Stimulated activated CD4-positive, alpha-beta T cell treated with anti-CD3 and anti-CD28 coated beads, Interleukin-1b, Interleukin-23, amount 100 ng/mL, for 1 hour (primary cell): Measurements from ENCODE around the gene LNP1.
A peak's percentile ranks its signal among the peaks of the same experiment; 100 is the strongest.
"Not testable (repeated sequence)": the region's sequence is repeated elsewhere in the genome, so short reads cannot be mapped to it uniquely, and the experiment has no call there.

Experiments
- DNase-seq, 2 donors: peaks; one replicate each; pipeline ENCODE4 v3.0.0-alpha.2; 2020; ENCODE audit warnings: low read depth in 2 of 2

The LNP1 gene, protein sequence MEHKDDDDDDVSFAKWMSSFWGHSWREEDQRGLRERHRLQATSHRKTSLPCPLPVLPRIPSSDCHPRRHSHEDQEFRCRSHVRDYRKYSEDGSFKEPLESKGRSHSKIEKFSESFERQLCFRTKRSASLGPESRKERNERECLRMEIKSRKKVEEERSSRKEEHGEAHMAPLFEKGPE

DNA sequence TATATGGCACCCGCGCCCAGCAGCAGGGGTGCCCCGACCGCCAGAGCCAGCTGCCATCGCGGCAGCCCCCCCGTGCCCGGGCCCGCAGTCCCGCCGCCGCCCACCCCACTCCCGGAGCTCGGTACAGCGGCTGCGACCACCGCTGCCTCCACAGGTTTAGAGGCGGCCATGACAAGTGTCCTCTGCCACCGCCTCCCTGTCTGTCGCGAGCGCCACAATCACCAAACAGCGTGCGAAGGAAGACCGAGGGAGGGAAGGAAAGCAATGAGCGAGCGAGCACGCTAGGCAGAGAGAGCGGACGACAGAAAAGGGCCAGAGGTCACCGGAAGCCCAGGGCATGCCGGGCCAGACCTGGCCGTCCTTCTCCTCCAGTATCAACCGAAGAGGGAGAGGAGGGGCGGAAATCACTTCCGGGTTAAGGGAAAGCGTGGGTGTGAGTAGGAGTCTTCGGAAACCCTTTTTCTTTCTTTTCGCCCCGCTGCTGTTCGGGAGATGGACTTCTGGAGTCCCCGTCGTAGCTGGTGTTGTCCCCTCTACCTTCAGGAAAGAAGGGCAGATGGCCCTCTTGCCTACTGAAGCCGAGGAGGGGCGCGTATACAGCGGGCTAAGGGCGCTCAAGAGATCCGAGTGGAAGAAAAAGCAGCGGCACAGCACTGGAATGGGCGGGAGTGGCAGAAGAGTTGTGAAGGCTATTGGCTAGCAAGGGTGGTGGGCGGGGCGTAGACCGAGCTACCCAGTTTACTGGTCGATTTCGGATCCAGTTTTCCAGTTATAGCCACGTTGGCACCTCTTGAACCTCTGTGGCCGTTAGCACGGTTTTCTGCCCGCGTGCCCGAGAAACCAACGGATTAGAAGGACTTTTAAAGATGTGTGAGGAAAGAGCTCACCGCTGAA, at the start of gene LNP1, which contains the start of gene TOMM70:
TSS of gene LNP1 (plus strand) at position 760 of the 894 bp plus-strand sequence. CDS start 28,191 bp downstream, outside the sequence.
TSS of gene TOMM70 (minus strand) at position 310 of the 894 bp plus-strand sequence. CDS start at position 170, 140 bp downstream.
- peak; percentile 75 to 91 for DNase-seq

DNA sequence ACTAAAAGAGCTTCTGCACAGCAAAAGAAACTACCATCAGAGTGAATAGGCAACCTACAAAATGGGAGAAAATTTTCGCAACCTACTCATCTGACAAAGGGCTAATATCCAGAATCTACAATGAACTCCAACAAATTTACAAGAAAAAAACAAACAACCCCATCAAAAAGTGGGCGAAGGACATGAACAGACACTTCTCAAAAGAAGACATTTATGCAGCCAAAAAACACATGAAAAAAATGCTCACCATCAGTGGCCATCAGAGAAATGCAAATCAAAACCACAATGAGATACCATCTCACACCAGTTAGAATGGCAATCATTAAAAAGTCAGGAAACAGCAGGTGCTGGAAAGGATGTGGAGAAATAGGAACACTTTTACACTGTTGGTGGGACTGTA, 49.6 kb upstream of the LNP1 start:
- not testable (repeated sequence) for DNase-seq

DNA sequence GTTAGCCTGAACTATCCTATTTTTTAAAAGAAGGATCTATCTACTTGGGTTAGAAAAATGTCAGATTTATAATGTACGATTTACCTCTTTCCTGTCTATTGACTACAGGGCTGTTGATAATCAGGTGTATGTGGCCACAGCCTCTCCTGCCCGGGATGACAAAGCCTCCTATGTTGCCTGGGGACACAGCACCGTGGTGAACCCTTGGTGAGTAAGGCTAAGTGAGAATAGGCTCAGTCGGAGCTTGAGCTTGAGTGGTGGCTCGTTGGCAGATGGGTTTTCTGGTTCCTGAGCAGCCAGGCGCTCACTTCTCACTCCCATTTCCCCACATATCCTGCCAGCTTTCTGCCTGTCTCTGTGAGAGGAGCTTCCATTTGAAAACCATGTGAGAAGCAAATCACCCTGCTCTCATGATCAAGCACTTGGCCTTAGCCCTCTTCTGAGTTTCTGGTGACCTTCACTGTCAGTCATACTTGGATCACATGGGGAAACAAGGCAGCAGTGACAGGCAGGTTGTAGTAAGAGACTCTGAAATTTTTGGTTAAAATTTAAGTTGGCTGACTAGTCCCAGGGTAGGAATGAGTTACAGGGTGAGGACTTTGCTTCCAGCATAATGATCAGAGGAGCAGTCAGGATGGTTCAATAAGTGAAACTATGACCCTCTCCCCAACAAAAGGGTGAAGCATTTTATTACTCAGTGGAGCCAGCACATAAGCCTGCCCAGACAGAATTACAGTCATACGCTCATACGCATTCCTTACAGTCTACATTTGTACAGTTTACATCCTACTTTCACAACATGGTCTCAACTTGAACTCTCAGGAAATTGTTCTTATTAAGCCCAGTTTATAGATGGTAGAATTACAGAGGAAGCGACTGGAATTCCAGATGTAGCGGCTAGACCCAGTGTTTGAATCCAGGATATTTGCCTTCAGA, 48.8 kb upstream of the LNP1 start:
- no peak for DNase-seq

DNA sequence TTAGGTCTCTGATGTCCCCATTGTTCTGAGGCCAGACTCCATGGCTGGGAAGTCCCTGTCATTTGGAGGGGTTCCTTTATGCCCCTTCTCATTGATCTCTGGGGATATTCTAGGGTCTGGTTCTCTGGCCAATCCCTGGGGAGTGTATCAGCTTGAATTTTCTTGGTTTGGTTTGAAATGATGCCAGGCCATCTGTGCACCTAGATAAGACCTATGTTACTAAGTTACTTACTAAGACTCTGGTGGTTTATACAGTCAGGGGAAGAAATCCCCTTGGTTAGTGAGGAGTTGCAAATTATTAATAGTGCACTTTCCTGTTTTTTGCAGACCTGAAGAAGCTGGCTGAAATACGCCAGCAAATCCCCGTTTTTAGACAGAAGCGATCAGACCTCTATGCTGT, 46.5 kb upstream of the LNP1 start:
- DNase-seq: no peak

DNA sequence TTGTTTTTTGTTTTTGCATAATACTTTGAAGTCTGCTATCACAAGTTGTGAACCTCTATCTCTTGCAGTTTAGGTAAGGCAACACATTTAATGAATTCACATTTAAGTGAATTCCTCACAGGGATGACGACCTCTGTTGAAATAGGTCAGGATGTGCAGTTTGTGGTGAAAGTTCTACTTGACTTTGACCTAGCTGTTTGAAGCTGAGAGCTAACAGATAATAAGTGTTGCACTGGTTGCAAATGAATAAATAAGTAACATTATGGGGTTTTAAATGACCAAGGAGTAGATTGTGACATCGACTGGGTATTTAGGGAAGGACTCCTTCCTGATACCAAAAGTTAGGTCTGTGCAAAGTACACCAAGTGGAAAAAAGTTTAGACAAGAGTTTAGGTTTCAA, 42.9 kb upstream of the LNP1 start:
- no peak for DNase-seq

DNA sequence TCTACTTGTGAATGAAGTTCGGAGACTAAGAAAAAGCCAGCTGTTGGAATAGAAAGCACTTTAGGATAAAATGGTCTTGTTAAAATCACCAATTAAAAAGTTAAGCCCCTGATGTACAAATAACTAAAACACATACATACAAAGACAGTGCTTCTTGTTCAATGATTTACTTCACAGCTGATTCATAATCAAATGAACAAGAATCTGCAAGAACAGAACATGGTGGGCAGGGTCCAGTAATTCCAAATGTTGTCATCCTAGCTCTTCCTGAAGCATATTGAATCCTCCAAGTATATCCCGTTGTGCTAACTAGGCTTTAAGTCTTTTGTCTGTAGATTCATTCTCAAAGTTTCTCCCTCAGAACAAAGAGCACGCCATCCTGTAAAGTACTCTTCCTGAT, 42.3 kb upstream of the LNP1 start:
- no peak for DNase-seq

DNA sequence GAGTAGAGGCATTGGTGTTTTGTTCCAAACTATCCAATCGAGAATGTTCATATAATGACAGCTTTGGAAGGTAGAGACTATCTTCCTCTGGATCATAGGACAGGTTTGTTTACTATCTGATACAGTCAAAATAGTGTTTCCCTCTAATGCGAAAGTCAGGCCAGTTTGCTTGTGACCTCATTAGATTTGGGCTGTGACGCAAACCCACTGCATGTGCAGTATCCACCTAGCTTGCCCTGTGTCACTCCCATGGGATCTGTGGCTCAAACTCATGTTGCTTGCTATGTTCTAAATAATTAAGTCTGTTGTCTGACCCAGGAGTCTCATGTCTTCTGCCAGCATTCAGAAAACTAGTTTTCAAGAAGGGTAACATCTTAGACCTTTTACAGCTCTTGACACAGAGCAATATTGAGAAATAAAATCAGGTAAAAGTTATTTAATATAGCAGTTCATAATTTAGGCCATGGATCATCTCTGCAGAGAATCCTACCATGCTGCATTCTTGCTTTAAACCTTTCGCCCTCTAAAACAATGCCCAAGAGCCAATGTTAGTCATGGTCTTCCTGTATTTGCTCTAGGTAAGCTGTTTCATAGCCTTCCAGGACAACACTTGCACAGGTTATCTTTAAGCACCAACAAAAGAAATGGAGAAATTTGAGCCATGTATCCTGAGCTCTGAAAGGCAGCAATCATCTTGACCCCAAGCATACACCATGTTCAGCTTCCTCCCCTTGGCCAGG, 40.4 kb upstream of the LNP1 start:
- no peak for DNase-seq

DNA sequence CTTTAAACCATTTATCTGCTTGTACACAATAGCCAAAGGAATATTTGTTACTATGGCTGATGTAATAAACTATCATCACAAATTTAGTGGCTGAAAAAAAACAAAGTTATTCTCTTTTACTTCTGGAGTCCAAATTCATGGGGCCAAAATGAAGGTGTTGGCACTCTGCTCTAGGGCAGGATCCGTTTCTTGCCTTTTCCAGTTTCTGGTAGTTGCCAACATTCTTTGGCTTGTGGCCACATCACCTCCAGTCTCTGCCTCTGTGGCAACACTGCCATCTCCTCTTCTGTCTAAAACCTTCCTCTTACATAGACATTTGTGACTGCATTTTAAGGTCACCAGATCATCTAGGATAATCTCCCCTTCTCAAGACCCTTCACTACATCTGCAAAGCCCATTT, 39.4 kb upstream of the LNP1 start:
- DNase-seq: no peak

DNA sequence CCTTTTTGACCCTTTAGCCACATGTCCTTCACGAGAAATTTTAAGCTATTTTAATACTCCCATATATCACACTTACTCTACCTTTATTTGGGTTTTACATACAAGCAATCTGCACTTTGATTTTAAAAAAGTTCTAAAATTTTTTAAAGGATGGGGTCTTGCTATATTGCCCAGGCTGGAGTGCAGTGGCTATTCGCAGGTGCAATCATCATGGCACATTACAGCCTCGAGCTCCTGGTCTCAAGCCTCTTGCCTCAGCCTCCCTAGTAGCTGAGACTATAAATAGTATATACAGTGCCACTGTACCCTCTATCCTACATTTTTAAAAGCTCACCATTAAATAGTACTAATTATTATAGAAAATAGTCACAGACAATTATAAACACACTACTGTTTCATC, 36.9 kb upstream of the LNP1 start:
- no peak for DNase-seq

DNA sequence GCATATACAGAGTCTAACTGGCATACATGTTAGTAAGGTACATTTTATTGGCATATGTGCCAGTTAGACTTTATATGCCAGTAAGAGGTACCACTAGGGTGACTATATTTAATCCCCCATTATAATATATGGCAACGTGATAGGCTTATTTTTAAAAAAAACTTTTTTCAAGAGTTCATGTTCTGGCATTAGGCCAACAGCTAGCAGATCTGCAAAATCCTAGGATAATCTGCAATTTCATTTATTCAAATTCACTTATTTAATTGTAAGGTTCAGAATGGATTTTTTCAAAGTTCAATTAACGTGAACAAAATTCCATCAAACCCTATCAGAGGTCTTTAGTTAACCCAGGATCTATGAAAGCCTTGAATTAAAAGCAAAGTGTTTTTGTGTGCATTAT, 34.9 kb upstream of the LNP1 start:
- DNase-seq: no peak

DNA sequence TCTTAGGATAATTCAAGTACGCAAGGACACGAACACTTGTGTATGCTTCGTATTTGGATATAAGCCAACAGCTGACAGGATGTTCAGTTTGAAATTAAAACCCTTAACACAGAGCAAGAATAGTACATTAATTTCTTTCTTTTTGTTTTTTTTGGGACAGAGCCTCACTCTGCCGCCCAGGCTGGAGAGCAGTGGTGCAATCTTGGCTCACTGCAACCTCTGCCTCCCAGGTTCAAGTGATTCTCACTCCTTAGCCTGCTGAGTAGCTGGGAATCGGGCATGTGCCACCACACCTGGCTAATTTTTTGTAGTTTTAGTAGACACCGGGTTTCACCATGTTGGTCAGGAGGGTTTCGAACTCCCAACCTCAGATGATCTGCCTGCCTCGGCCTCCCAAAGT, 32.9 kb upstream of the LNP1 start:
- no peak for DNase-seq

DNA sequence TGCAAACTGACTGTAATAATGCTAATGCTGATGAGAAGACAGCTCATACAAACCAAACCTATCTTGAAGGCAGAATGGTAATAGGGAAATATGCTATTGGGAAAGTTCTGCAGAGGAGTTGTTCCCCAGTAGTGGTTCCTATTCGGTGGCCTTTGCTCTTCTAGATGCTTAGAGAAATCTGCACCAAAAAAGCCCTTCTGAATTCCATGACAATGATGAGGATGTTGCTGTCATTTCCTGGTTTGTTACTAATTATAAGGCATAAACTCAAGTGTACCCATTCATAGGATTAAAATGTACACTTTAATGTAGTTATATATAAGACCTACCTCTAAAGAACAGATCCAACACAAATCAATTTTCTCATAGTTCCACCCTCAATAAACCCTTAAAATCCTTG, 30.6 kb upstream of the LNP1 start:
- no peak for DNase-seq

DNA sequence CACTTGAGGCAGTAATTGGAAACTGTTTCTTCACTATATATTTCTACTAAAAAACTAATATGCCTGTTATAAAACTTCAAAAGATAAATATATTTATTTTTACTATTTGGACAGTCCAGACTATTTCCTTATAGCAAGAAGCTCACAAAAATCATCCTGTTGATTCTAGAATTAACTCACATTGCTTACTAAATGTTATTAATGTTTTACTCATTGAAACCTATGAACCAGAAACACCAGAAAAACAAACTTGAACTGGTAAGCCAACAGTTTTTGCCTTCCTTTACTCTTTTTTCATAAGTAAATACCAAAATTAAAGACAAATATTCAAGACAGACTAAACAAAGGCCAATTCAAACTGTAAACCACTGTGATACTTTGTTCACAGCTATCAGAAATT, 26.8 kb upstream of the LNP1 start:
- DNase-seq: no peak

DNA sequence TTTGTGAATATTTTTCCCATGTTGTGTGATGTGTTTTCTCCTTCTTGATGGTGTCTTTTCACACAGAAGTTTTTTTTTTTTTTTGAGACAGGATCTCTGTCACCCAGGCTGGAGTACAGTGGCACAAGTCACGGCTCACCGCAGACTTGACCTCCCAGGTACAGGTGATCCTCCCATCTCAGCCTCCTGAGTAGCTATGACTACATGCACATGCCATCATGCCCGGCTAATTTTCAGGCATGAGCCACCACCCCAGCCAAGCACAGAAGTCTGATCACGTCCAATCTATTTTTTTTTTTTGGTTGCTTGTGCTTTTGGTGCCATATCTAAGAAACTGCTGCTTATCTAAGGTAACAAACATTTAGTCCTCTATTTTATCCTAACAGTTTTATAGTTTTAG, 25.0 kb upstream of the LNP1 start:
- no peak for DNase-seq

DNA sequence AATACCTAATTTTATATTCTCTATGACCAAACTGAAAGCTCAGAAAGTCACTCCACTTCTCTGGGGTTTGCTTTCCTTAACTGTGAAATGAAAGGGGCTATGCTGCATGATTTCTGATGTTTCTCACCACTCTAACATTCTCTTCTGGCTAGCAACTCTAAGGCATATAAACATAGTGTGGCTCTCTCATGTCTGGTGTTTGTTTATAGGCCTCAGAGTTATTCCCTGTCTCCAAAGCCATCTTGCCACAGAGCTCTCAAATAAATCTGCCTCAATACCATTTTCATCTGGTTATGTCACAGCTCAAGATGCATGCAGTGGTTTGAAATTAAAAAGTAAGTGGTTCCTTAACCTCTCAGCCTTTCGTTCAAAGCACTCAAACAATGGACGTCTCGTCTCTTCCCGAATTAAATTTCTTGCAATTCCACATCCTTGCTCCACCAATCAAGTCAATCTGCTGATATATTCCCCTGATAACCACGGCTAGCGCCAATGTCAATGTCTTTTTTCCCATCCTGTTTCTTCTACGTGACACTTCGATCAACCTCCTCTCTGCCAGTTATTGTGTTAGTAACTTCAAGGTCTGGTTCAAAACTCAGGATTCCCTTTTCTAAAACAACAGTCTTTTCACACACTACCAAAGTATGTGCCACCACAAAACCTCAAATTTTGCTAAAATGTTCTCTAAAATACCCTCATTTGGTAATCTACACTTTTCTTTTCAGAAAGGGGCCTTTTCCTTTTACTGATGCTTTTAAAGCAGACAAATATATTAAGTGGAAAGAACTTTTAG, 16.4 kb upstream of the LNP1 start:
- no peak for DNase-seq

DNA sequence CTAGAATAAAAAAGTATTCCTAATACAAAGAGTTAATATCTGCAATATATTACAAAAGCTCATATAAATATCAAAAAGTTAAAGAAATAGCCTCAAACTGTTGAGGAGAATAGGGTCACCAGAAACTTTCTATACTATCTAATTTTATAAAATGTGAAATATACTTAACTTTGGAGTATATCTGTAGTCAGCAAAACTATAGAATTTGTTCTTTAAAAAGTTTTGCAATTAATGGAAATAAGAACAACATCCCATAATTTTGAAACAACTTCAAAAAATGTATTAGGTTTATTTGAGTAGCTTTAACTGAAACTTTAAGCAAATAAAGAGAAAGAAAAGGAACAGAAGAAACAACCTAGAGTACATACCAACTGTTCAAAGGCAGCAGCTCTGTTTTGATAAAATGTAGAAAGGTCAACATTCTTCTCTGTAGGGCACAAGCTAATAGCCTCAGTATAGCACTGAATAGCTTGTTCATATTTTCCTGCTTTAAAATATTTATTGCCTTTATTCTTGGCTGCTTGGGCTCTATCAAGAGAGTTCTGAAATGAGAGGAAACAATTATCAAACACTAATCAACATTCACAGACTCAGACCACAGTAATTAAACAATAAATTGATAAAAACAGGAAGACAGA, 14.8 kb upstream of the LNP1 start:
- DNase-seq: no peak

DNA sequence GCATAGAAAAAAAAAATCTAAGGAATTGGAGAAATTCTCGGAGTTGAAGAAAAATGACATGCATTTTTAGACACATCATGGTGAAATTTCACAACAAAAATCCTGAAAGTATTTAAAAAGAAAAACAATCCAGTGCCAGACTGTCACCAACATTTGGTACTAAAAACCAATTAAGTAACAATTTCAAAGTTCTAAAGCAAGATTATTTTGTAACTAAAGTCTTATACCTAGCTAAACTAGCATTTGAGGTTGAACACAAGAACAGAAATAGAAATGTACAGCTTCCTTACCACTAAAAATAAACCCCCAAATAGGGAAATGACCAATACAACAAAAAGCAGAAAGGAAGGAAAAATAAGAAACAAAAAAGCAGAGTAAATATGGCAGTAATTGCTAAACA, 12.3 kb upstream of the LNP1 start:
- DNase-seq: no peak

DNA sequence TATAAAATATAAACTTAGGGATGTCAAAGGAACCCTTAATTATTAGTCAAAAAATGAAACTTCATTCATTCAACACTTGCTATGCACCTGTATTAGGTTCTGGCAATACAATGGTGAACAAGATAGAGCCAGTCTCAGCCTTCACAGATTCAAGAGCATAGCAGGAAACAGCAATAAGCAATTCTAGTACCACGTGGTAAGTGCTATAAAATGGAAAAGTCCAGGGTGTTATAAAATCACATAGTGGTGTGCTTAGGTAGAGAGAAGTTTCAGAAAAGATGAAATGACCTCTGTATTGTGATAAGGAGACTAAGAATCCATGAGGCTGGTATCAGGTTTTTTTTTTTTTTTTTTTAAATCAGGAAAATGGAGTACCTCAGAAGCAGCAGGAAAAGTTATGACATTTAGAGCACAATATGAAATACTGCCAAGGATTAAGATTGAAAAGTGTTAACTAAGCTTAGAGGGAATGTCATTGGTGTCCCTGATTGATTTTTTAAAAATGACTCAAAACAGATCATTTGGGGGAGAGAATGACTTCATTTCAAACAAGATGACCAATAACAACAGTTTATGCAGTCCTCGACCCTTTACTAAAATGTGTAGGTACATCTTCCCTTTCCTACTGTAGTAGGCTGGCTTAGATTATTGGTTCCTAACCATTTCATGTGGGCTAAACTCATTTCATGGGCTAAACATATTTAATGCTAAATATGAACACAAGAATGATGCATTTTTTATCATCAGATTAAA, 5.5 kb upstream of the LNP1 start:
- DNase-seq: no peak

DNA sequence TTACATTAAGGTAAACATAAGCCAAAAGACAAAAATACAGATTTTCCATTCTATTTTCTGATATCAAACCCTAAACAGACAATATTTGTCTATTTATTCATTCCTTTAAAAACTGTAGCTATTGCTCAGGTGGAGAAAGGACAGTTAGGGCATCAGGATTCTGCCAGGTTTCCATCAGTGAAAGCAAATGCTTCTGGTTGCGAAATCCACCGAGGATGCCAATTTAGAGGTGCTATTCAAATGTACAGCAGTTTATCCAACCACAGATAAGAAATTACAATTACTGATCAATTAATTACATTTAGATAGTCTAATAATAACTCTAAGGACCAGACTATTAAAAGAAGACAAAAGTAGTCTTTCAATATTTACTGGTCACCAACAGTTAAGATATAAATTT, 4.4 kb upstream of the LNP1 start:
- DNase-seq: no peak
